ENCODE data around the gene CEP83. TPM values are rescaled to one million over a fixed set of nuclear protein-coding genes. Genes with fewer than 3 reads are reported as not detected.

The CEP83 gene
- total and polyA plus RNA-seq, 2 donors (not counting 1 experiment from before 2014, with no cell fraction given) = 4.0 to 24.8 TPM

GRCh38 chr12:94277426-94278000, 182.2 kb downstream of the CEP83 start:
- intact Hi-C loops (cut with micrococcal nuclease) = loop anchor here (5.0 kb wide), 1 partner anchor 35 kb away; no protein-coding TSS in a partner anchor
- ATAC-seq (ENCODE audit: low read depth) = no peak
- no peak overlapping the region for H3K4me3 ChIP-seq (ENCODE audit: control extremely low read depth in 1 of 5, extremely low read depth in 1 of 5, insufficient read depth in 1 of 5, low read depth in 2 of 5, low read length in 4 of 5)
- peaks cover 17% of the 10 kb centered on the region for H3K4me1 Mint-ChIP-seq
- peaks cover 3 to 5% of the 10 kb centered on the region in 2 donors for H3K4me1 ChIP-seq (ENCODE audit: control insufficient read depth in 2 of 2, insufficient read depth in 2 of 2, low read length in 2 of 2)
- H3K27me3 ChIP-seq (replicated peaks in 1 of 4; ENCODE audit: control extremely low read depth in 1 of 4, control insufficient read depth in 3 of 4, insufficient read depth in 4 of 4, low read length in 3 of 4) = no peaks in the 10 kb centered on the region
- peaks cover 2% of the 10 kb centered on the region for H3K9me3 Mint-ChIP-seq (ENCODE audit: insufficient read depth)
- no peak overlapping the region for H3K9ac ChIP-seq (ENCODE audit: low read length)
- H3K9me3 ChIP-seq (ENCODE audit: control extremely low read depth in 1 of 3, control insufficient read depth in 2 of 3, insufficient read depth in 1 of 3, low read length in 2 of 3) = no peaks in the 10 kb centered on the region
- WGBS (ENCODE audit: insufficient coverage) = 97% methylated on average over 8 of the region's 9 CpGs
- no peak for TF ChIP-seq CTCF (IDR thresholded peaks at IDR 0.05)
- no peak for TF ChIP-seq EZH2 (IDR thresholded peaks at IDR 0.05; ENCODE audit: borderline replicate concordance, insufficient read depth, low read depth, low read length, poor library complexity, severe bottlenecking)
- ChIA-PET POLR2A (no interaction called here), CTCF (no interaction called here)
- no peak overlapping the region for H3K4me2 ChIP-seq (replicated peaks; ENCODE audit: low read depth, low read length, poor library complexity, severe bottlenecking)
- no peak overlapping the region for H2AFZ ChIP-seq (ENCODE audit: insufficient read depth, low read depth, low read length, poor library complexity, severe bottlenecking)
- no peak overlapping the region for H3K27ac Mint-ChIP-seq
- H3K36me3 ChIP-seq (replicated peaks in 1 of 2; ENCODE audit: control extremely low read depth in 1 of 2, control insufficient read depth in 1 of 2, extremely low read depth in 1 of 2, insufficient read depth in 2 of 2, low read length in 1 of 2) = peaks cover 0 to 39% of the 10 kb centered on the region in 2 experiments
- H3K27ac ChIP-seq (ENCODE audit: low read length in 2 of 2) = no peak overlapping the region
- no peaks in the 10 kb centered on the region for H3K27me3 Mint-ChIP-seq
- H3K79me2 ChIP-seq (ENCODE audit: control insufficient read depth, insufficient read depth, low read length) = peaks cover 3% of the 10 kb centered on the region
- DNase-seq = no peak
- H4K20me1 ChIP-seq (ENCODE audit: control insufficient read depth, insufficient read depth, low read length, poor library complexity, severe bottlenecking) = no peaks in the 10 kb centered on the region
- no peak overlapping the region for H3K4me3 Mint-ChIP-seq

GRCh38 chr12:94276725-94277124, 182.9 kb downstream of the CEP83 start:
- intact Hi-C loops (cut with micrococcal nuclease) = loop anchor here (5.0 kb wide), 1 partner anchor 34 kb away; no protein-coding TSS in a partner anchor
- peaks cover 0 to 1% of the 10 kb centered on the region in 2 donors for H3K4me1 ChIP-seq (ENCODE audit: control insufficient read depth in 2 of 2, insufficient read depth in 2 of 2, low read length in 2 of 2)
- no peak overlapping the region for H3K4me3 ChIP-seq (ENCODE audit: control extremely low read depth in 1 of 5, extremely low read depth in 1 of 5, insufficient read depth in 1 of 5, low read depth in 2 of 5, low read length in 4 of 5)
- Mint-ChIP-seq H3K4me1 (peaks cover 13% of the 10 kb centered on the region), H3K27me3 (no peaks in the 10 kb centered on the region), H3K9me3 (ENCODE audit: insufficient read depth) (peaks cover 2% of the 10 kb centered on the region), H3K4me3 (no peak overlapping the region), H3K27ac (no peak overlapping the region)
- peaks cover 3% of the 10 kb centered on the region for H3K79me2 ChIP-seq (ENCODE audit: control insufficient read depth, insufficient read depth, low read length)
- H3K27me3 ChIP-seq (replicated peaks in 1 of 4; ENCODE audit: control extremely low read depth in 1 of 4, control insufficient read depth in 3 of 4, insufficient read depth in 4 of 4, low read length in 3 of 4) = no peaks in the 10 kb centered on the region
- no peak for ATAC-seq (ENCODE audit: low read depth)
- WGBS (ENCODE audit: insufficient coverage) = 94% methylated on average over 2 of the region's 6 CpGs
- peaks cover 0 to 35% of the 10 kb centered on the region in 2 experiments for H3K36me3 ChIP-seq (replicated peaks in 1 of 2; ENCODE audit: control extremely low read depth in 1 of 2, control insufficient read depth in 1 of 2, extremely low read depth in 1 of 2, insufficient read depth in 2 of 2, low read length in 1 of 2)
- H2AFZ ChIP-seq (ENCODE audit: insufficient read depth, low read depth, low read length, poor library complexity, severe bottlenecking) = no peak overlapping the region
- no peak overlapping the region for H3K9ac ChIP-seq (ENCODE audit: low read length)
- no peaks in the 10 kb centered on the region for H4K20me1 ChIP-seq (ENCODE audit: control insufficient read depth, insufficient read depth, low read length, poor library complexity, severe bottlenecking)
- peaks cover 0 to 4% (median 0%) of the 10 kb centered on the region in 3 donors for H3K9me3 ChIP-seq (ENCODE audit: control extremely low read depth in 1 of 3, control insufficient read depth in 2 of 3, insufficient read depth in 1 of 3, low read length in 2 of 3)
- no peak overlapping the region for H3K4me2 ChIP-seq (replicated peaks; ENCODE audit: low read depth, low read length, poor library complexity, severe bottlenecking)
- POLR2A ChIA-PET = no interaction called here
- no peak overlapping the region for H3K27ac ChIP-seq (ENCODE audit: low read length in 2 of 2)
- CTCF ChIA-PET = no interaction called here
- DNase-seq = no peak
- no peak for TF ChIP-seq EZH2 (IDR thresholded peaks at IDR 0.05; ENCODE audit: borderline replicate concordance, insufficient read depth, low read depth, low read length, poor library complexity, severe bottlenecking)
- no peak for TF ChIP-seq CTCF (IDR thresholded peaks at IDR 0.05)
